Thyroid gland (tissue), 4 donors: ENCODE measurements around the gene EEF2.

Source experiments
- CTCF ChIP-seq, 6 experiments: fragments of 200-600 bp in 3 of 6; fragments of 450-650 bp in 3 of 6; sonication (generic) in 3 of 6; IDR thresholded peaks; one replicate each; pipeline ENCODE4 v1.5.1; 2016 to 2019; ENCODE audit warnings: antibody characterized with exemption in 6 of 6, mild to moderate bottlenecking in 2 of 6, inconsistent platforms in 1 of 6, moderate library complexity in 1 of 6
- POLR2A ChIP-seq, 2 donors: fragments of 450-650 bp; IDR thresholded peaks; one replicate each; pipeline ENCODE4 v1.6.1; 2017; ENCODE audit warnings: antibody characterized with exemption in 2 of 2, mild to moderate bottlenecking in 2 of 2, moderate library complexity in 1 of 2

GRCh38 chr19:4025317-4025716, 40.1 kb upstream of the EEF2 start:
- TF ChIP-seq CTCF (IDR thresholded peaks at IDR 0.05) = no peak
- no peak for TF ChIP-seq POLR2A (IDR thresholded peaks at IDR 0.05)
